ENCODE data around the gene PSMA6.

PSMA6 gene

DNA sequence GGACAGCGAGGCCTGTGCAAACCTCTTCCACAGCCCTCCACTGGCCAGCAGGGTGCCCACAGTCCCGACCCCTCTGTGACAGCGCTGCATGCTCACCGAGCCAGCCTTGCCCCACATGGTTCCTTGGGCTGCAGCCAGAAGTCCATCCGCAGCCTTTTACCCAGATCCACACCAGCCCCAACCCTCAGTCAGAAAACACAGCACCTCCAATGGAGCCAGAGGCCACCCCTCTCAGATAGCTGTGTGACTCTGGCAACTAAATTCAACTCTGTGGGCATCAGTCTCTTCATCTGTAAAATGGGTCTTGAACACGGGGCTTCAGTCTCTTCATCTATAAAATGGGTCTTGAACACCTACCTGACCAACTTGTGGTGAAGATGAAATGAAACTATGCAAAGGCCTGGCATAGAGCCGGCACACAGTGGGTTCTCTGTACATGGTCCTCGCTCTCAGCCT is 74.4 kb downstream of the PSMA6 start:
- DNase-seq (ENCODE audit: low read depth in 2 of 2), result no peak

DNA sequence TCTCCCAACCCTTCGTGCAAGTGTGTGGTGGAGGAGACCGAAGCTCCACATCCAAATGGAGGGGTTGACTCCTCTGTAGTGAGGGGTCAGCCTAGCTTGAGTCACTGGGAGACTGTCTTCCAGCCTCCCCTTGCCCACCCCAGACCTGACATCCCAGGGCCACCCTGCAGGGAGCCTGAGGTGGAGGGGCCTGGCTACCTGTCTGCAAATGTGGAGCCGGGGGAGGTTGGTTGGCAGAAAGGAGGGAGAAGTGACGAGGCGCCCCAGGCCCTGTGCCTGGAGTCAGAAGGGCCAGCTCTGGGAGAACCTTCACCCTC is 74.8 kb downstream of the PSMA6 start:
- no peak for DNase-seq (ENCODE audit: low read depth in 2 of 2)

All from stimulated activated CD8-positive, alpha-beta memory T cell treated with anti-CD3 and anti-CD28 coated beads, Interleukin-7, amount 100 ng/mL, for 4 hours (primary cell).